Measurements from ENCODE around the gene DCBLD2. TPM values are rescaled to one million over a fixed set of nuclear protein-coding genes. Genes with fewer than 3 reads are reported as not detected.

Gene DCBLD2
- total and polyA plus RNA-seq, 9 of the 15 experiments (the other 6 are each of a cell fraction or from before 2014, with no cell fraction given): 2.7 to 14.6 (median 7.4) TPM

DNA sequence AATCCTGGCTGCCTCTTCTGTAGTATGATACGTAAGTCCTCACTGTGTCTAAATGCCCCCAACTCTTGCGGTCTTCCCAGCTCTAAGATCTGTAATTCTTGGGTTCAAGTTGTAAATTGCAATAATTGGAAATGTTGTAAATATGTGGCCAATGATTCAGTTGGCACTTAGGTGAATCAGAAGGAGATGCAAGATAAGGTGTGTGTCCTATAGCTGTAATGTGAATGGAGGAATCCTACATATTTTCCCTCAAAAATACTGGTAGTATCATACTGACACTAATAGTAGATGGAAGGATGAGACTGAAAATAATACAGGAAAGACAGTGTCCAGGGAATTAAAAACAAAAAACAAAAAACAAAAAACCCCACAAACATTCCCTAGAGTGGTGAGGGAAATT lies 141.9 kb downstream of the DCBLD2 start:
- no peak for ATAC-seq
- no peak overlapping the region for H3K4me2 ChIP-seq (ENCODE audit: insufficient read depth, low read length)
- no peak overlapping the region for H3K9ac ChIP-seq (ENCODE audit: insufficient read depth in 1 of 2, low read depth in 2 of 2, low read length in 2 of 2)
- no peak overlapping the region for H3K4me3 ChIP-seq
- ChIA-PET CTCF (ENCODE audit: low intra/inter-chr PET ratio) (no interaction called here), POLR2A (no interaction called here)
- no TSS peak for BruUV-seq (replicated peaks)
- 7% methylated on average over 2 of the region's 2 CpGs for WGBS (ENCODE audit: insufficient coverage, low coverage, missing lambda C conversion rate)
- H3K36me3 ChIP-seq (ENCODE audit: control insufficient read depth, insufficient read depth, low read length): no peaks in the 10 kb centered on the region
- FAIRE-seq: no peak
- intact Hi-C loops (cut with micrococcal nuclease) (no loop called here), in situ Hi-C loops (cut with MboI) (no loop called here)
- H3K9me3 ChIP-seq (replicated peaks; ENCODE audit: control insufficient read depth, insufficient read depth, low read depth, low read length): no peaks in the 10 kb centered on the region
- no peak overlapping the region for H3K27ac ChIP-seq (ENCODE audit: extremely low read depth, low read depth, low read length)
- H3K27me3 ChIP-seq (ENCODE audit: control insufficient read depth in 2 of 2, insufficient read depth in 2 of 2, low read length in 2 of 2): no peaks in the 10 kb centered on the region
- no peaks in the 10 kb centered on the region for H3K4me1 ChIP-seq (replicated peaks in 1 of 2; ENCODE audit: control insufficient read depth in 2 of 2, insufficient read depth in 2 of 2, low read length in 2 of 2)
- TF ChIP-seq CBX5 (IDR thresholded peaks at IDR 0.05; ENCODE audit: borderline replicate concordance, low read depth) (no peak), KDM4B (IDR thresholded peaks at IDR 0.05; ENCODE audit: borderline replicate concordance in 2 of 2, low read depth in 1 of 2) (no peak), ZFPM2 (CRISPR knock-in tag; IDR thresholded peaks at IDR 0.05) (no peak), ZKSCAN8 (CRISPR knock-in tag; IDR thresholded peaks at IDR 0.05) (no peak), MAFF (IDR thresholded peaks at IDR 0.05; ENCODE audit: low read length) (no peak), ATF6 (CRISPR knock-in tag; IDR thresholded peaks at IDR 0.05) (no peak), ZNF274 (IDR thresholded peaks at IDR 0.05; ENCODE audit: borderline replicate concordance, low read depth, low read length) (no peak), ZNF121 (CRISPR knock-in tag; conservative IDR thresholded peaks at IDR 0.05) (no peak), CEBPB (tag; IDR thresholded peaks at IDR 0.05) (no peak), MEF2D (tag; conservative IDR thresholded peaks at IDR 0.05; ENCODE audit: low read depth) (no peak), MED1 (CRISPR knock-in tag; IDR thresholded peaks at IDR 0.05; ENCODE audit: borderline replicate concordance) (no peak), GATA2 (CRISPR knock-in tag; IDR thresholded peaks at IDR 0.05) (no peak), CCAR2 (IDR thresholded peaks at IDR 0.05; ENCODE audit: low read depth, low read length) (no peak), ATF1 (CRISPR knock-in tag; IDR thresholded peaks at IDR 0.05) (no peak), ATF1 (tag; IDR thresholded peaks at IDR 0.05) (no peak), ELF4 (CRISPR knock-in tag; IDR thresholded peaks at IDR 0.05) (no peak), ZNF586 (CRISPR knock-in tag; conservative IDR thresholded peaks at IDR 0.05) (no peak), MBD1 (CRISPR knock-in tag; IDR thresholded peaks at IDR 0.05) (no peak), JUNB (CRISPR knock-in tag; conservative IDR thresholded peaks at IDR 0.05) (no peak), NR4A1 (CRISPR knock-in tag; IDR thresholded peaks at IDR 0.05) (no peak), NR4A1 (tag; IDR thresholded peaks at IDR 0.05) (no peak)
- TF ChIP-seq, protein P1, sequence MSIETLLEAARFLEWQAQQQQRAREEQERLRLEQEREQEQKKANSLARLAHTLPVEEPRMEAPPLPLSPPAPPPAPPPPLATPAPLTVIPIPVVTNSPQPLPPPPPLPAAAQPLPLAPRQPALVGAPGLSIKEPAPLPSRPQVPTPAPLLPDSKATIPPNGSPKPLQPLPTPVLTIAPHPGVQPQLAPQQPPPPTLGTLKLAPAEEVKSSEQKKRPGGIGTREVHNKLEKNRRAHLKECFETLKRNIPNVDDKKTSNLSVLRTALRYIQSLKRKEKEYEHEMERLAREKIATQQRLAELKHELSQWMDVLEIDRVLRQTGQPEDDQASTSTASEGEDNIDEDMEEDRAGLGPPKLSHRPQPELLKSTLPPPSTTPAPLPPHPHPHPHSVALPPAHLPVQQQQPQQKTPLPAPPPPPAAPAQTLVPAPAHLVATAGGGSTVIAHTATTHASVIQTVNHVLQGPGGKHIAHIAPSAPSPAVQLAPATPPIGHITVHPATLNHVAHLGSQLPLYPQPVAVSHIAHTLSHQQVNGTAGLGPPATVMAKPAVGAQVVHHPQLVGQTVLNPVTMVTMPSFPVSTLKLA (conservative IDR thresholded peaks at IDR 0.05): no peak
- no peaks in the 10 kb centered on the region for H3K79me2 ChIP-seq (ENCODE audit: control insufficient read depth, insufficient read depth, low read length)
- H4K20me1 ChIP-seq (replicated peaks; ENCODE audit: control insufficient read depth, insufficient read depth, low read length): no peaks in the 10 kb centered on the region
- no peak for DNase-seq (ENCODE audit: extremely low read depth in 1 of 4, low spot score in 3 of 4)
- no peaks in the 10 kb centered on the region for H3K9me1 ChIP-seq (ENCODE audit: control insufficient read depth, insufficient read depth, low read length)
- no peak overlapping the region for H2AFZ ChIP-seq (ENCODE audit: low read depth, low read length)
